ENCODE data around the gene ULK4.
"Not testable (repeated sequence)": the region's sequence is repeated elsewhere in the genome, so short reads cannot be mapped to it uniquely, and the experiment has no call there.

ULK4 gene

DNA sequence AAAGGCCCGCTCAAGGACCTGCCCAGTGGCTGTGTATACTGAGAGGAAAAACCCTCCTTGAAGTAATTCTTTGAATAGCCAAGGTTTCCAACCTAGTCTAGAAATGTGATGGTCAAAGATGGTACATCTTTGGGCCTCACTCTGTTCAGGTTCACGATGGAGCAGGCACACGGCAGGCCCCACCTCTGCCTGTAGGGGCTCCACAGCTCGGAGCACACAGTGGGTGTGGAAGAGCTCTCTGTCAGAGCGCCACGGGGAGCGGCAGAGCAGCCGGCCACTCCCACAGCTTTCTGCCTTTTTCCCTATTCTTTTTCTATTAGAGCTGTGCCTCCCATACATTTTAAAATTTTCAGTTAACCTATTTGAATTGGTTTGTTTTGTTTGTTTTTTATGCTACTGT is 673.1 kb downstream of the ULK4 start:
- Histone ChIP-seq H3K36me3 (ENCODE audit: control insufficient read depth, insufficient read depth, low read length) (no peaks in the 10 kb centered on the region), H3K4me3 (ENCODE audit: low read length) (no peak overlapping the region), H3K4me1 (ENCODE audit: control insufficient read depth, insufficient read depth, low read length) (peaks cover 3% of the 10 kb centered on the region; the same call in 1 of the 2 replicates), H3K27ac (ENCODE audit: low read length) (no peak overlapping the region), H3K27me3 (ENCODE audit: control insufficient read depth, insufficient read depth, low read length) (no peaks in the 10 kb centered on the region; the same call in 1 of the 2 replicates), H3K9me3 (ENCODE audit: control insufficient read depth, insufficient read depth, low read length) (no peaks in the 10 kb centered on the region)
- no CpG with 5 or more reads among the region's 8 CpGs for WGBS (ENCODE audit: insufficient coverage, insufficient read length)
- DNase-seq (ENCODE audit: low read depth, low spot score), result no peak

DNA sequence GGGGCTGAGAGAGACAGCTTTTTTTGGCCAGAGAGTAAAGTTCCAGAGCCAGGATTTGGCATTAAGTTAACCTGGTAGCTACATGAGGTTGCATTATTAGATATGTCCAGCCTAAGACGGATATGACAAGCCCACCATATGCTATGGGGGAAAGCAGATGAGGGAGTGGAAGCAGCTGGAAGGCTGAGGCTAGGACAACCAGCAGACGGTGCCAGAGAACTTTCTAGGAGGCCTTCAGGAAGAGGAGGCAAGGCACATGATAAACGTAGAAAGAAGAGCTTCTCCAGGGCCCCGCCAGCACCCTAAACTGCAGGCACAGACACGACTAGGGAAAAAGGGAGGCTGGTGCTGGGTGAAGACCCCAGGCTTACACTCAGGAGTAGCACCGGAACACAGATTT is 675.6 kb downstream of the ULK4 start:
- no CpG with 5 or more reads among the region's 6 CpGs for WGBS (ENCODE audit: insufficient coverage, insufficient read length)
- Histone ChIP-seq H3K9me3 (ENCODE audit: control insufficient read depth, insufficient read depth, low read length) (no peaks in the 10 kb centered on the region), H3K4me1 (ENCODE audit: control insufficient read depth, insufficient read depth, low read length) (peaks cover 3% of the 10 kb centered on the region; the same call in 1 of the 2 replicates), H3K36me3 (ENCODE audit: control insufficient read depth, insufficient read depth, low read length) (no peaks in the 10 kb centered on the region), H3K27me3 (ENCODE audit: control insufficient read depth, insufficient read depth, low read length) (no peaks in the 10 kb centered on the region), H3K27ac (ENCODE audit: low read length) (no peak overlapping the region), H3K4me3 (ENCODE audit: low read length) (no peak overlapping the region)
- DNase-seq (ENCODE audit: low read depth, low spot score), result no peak

DNA sequence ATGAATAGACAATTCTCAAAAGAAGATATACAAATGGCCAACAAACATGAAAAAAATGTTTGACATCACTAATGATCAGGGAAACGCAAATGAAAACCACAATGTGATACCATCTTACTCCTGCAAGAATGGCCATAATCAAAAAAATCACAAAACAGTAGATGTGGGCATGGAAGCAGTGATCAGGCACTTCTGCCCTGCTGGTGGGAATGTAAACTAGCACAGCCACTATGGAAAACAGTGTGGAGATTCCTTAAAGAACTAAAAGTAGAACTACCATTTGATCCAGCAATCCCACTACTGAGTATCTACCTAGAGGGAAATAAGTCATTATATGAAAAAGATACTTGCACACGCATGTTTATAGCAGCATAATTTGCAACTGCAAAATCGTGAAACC is 677.0 kb downstream of the ULK4 start:
- not testable (repeated sequence) for H3K36me3 ChIP-seq (ENCODE audit: control insufficient read depth, insufficient read depth, low read length); H3K9me3 ChIP-seq (ENCODE audit: control insufficient read depth, insufficient read depth, low read length); DNase-seq (ENCODE audit: low read depth, low spot score); H3K27ac ChIP-seq (ENCODE audit: low read length); H3K4me3 ChIP-seq (ENCODE audit: low read length); H3K4me1 ChIP-seq (ENCODE audit: control insufficient read depth, insufficient read depth, low read length); H3K27me3 ChIP-seq (ENCODE audit: control insufficient read depth, insufficient read depth, low read length)
- WGBS (ENCODE audit: insufficient coverage, insufficient read length), result no CpG with 5 or more reads among the region's 3 CpGs

- H3K4me3 ChIP-seq (ENCODE audit: low read length), result no peak overlapping the region
- H3K9me3 ChIP-seq (ENCODE audit: control insufficient read depth, insufficient read depth, low read length), result no peaks in the 10 kb centered on the region
- H3K36me3 ChIP-seq (ENCODE audit: control insufficient read depth, insufficient read depth, low read length), result no peaks in the 10 kb centered on the region
- H3K27ac ChIP-seq (ENCODE audit: low read length), result no peak overlapping the region
- no CpG with 5 or more reads among the region's 16 CpGs for WGBS (ENCODE audit: insufficient coverage, insufficient read length)
- no peak for DNase-seq (ENCODE audit: low read depth, low spot score)
- no peaks in the 10 kb centered on the region for H3K4me1 ChIP-seq (ENCODE audit: control insufficient read depth, insufficient read depth, low read length)
- no peaks in the 10 kb centered on the region for H3K27me3 ChIP-seq (ENCODE audit: control insufficient read depth, insufficient read depth, low read length)
Observed at GRCh38 chr3:41277790-41278465, 684.0 kb downstream of the ULK4 start.

DNA sequence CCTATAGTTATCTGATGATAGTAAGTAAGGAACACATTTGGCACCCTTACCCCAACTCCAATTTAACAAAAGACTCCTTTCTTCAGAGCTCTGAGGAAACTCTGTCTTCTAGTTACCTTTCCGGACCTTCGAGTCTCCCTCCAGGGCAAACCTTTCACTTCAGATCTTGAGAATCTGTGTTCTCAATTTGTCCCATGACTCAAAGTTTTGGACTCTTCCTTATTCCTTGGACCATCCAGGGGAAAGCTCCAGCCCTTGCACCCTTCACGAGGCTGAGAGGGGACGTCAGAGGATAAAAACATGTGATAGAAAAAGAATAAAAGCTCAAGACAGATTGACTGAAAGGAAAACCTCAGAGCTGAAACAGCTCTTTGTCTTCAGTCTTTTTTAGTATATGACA is 685.7 kb downstream of the ULK4 start:
- no peak for DNase-seq (ENCODE audit: low read depth, low spot score)
- no peaks in the 10 kb centered on the region for H3K4me1 ChIP-seq (ENCODE audit: control insufficient read depth, insufficient read depth, low read length)
- H3K27ac ChIP-seq (ENCODE audit: low read length), result no peak overlapping the region
- H3K27me3 ChIP-seq (ENCODE audit: control insufficient read depth, insufficient read depth, low read length), result no peaks in the 10 kb centered on the region
- no peaks in the 10 kb centered on the region for H3K36me3 ChIP-seq (ENCODE audit: control insufficient read depth, insufficient read depth, low read length)
- H3K4me3 ChIP-seq (ENCODE audit: low read length), result no peak overlapping the region
- no peaks in the 10 kb centered on the region for H3K9me3 ChIP-seq (ENCODE audit: control insufficient read depth, insufficient read depth, low read length)
- no CpG with 5 or more reads among the region's 4 CpGs for whole genome bisulfite sequencing (ENCODE audit: insufficient coverage, insufficient read length)

GRCh38 chr3:41274944-41275668 is 686.8 kb downstream of the ULK4 start:
- no peak overlapping the region for H3K27ac ChIP-seq (ENCODE audit: low read length)
- no peaks in the 10 kb centered on the region for H3K4me1 ChIP-seq (ENCODE audit: control insufficient read depth, insufficient read depth, low read length)
- no peak overlapping the region for H3K4me3 ChIP-seq (ENCODE audit: low read length)
- H3K27me3 ChIP-seq (ENCODE audit: control insufficient read depth, insufficient read depth, low read length), result no peaks in the 10 kb centered on the region
- no peaks in the 10 kb centered on the region for H3K9me3 ChIP-seq (ENCODE audit: control insufficient read depth, insufficient read depth, low read length)
- no peaks in the 10 kb centered on the region for H3K36me3 ChIP-seq (ENCODE audit: control insufficient read depth, insufficient read depth, low read length)
- DNase-seq (ENCODE audit: low read depth, low spot score), result no peak

DNA sequence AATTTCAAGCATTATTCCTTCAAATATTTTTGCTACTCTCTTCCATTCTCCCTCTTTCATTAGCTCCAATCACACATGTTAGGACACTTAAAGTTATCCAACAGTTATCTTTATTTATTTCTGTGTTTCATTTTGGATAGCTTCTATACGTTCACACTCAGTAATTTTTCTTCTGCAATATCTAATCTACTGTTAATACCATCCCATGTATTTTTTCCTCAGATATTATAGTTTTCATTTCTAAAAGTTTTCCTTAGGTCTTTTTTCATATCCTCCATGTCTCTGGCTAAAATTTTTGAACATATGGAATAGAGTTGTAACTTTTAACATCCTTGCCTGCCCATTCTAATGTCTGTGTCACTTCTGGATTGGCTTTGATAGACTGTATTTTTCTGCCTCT is 689.2 kb downstream of the ULK4 start:
- Histone ChIP-seq H3K9me3 (ENCODE audit: control insufficient read depth, insufficient read depth, low read length) (no peaks in the 10 kb centered on the region), H3K27me3 (ENCODE audit: control insufficient read depth, insufficient read depth, low read length) (no peaks in the 10 kb centered on the region), H3K27ac (ENCODE audit: low read length) (no peak overlapping the region), H3K4me1 (ENCODE audit: control insufficient read depth, insufficient read depth, low read length) (no peaks in the 10 kb centered on the region), H3K4me3 (ENCODE audit: low read length) (no peak overlapping the region), H3K36me3 (ENCODE audit: control insufficient read depth, insufficient read depth, low read length) (no peaks in the 10 kb centered on the region)
- no CpG with 5 or more reads among the region's 1 CpG for WGBS (ENCODE audit: insufficient coverage, insufficient read length)
- no peak for DNase-seq (ENCODE audit: low read depth, low spot score)

- Histone ChIP-seq H3K27ac (ENCODE audit: low read length) (no peak overlapping the region), H3K9me3 (ENCODE audit: control insufficient read depth, insufficient read depth, low read length) (no peaks in the 10 kb centered on the region), H3K4me3 (ENCODE audit: low read length) (no peak overlapping the region), H3K27me3 (ENCODE audit: control insufficient read depth, insufficient read depth, low read length) (no peaks in the 10 kb centered on the region), H3K4me1 (ENCODE audit: control insufficient read depth, insufficient read depth, low read length) (no peaks in the 10 kb centered on the region), H3K36me3 (ENCODE audit: control insufficient read depth, insufficient read depth, low read length) (no peaks in the 10 kb centered on the region)
- no peak for DNase-seq (ENCODE audit: low read depth, low spot score)
- no CpG with 5 or more reads among the region's 8 CpGs for WGBS (ENCODE audit: insufficient coverage, insufficient read length)
Observed at GRCh38 chr3:41267975-41268640, 693.8 kb downstream of the ULK4 start.

- no peak for DNase-seq (ENCODE audit: low read depth, low spot score)
- H3K27ac ChIP-seq (ENCODE audit: low read length), result no peak overlapping the region
- no peaks in the 10 kb centered on the region for H3K9me3 ChIP-seq (ENCODE audit: control insufficient read depth, insufficient read depth, low read length)
- H3K27me3 ChIP-seq (ENCODE audit: control insufficient read depth, insufficient read depth, low read length), result no peaks in the 10 kb centered on the region
- H3K4me1 ChIP-seq (ENCODE audit: control insufficient read depth, insufficient read depth, low read length), result no peaks in the 10 kb centered on the region
- H3K36me3 ChIP-seq (ENCODE audit: control insufficient read depth, insufficient read depth, low read length), result no peaks in the 10 kb centered on the region
- no peak overlapping the region for H3K4me3 ChIP-seq (ENCODE audit: low read length)
- no CpG with 5 or more reads among the region's 3 CpGs for WGBS (ENCODE audit: insufficient coverage, insufficient read length)
Observed at GRCh38 chr3:41265823-41266273, 696.1 kb downstream of the ULK4 start.

GRCh38 chr3:41265011-41265545 is 696.8 kb downstream of the ULK4 start:
- no peak for DNase-seq (ENCODE audit: low read depth, low spot score)
- H3K9me3 ChIP-seq (ENCODE audit: control insufficient read depth, insufficient read depth, low read length), result no peaks in the 10 kb centered on the region
- H3K27me3 ChIP-seq (ENCODE audit: control insufficient read depth, insufficient read depth, low read length), result no peaks in the 10 kb centered on the region
- H3K4me1 ChIP-seq (ENCODE audit: control insufficient read depth, insufficient read depth, low read length), result no peaks in the 10 kb centered on the region
- no peaks in the 10 kb centered on the region for H3K36me3 ChIP-seq (ENCODE audit: control insufficient read depth, insufficient read depth, low read length)
- H3K27ac ChIP-seq (ENCODE audit: low read length), result no peak overlapping the region
- no peak overlapping the region for H3K4me3 ChIP-seq (ENCODE audit: low read length)
- WGBS (ENCODE audit: insufficient coverage, insufficient read length), result no CpG with 5 or more reads among the region's 11 CpGs
